Skin of body (tissue), 2 donors: ENCODE data around the gene WHRN. TPM values are rescaled to one million over a fixed set of nuclear protein-coding genes. Genes with fewer than 3 reads are reported as not detected.

Experiments used
- DNase-seq: peaks from one replicate; lab custom pipeline; 2025; lab: John Stamatoyannopoulos, UW
- total RNA-seq: library from RNA; depleted of rRNA; stranded (reverse); fragments of >200 nt; gene quantifications from one replicate; pipeline ENCODE4 v1.2.3, GENCODE V29; 2014

Gene WHRN
- total RNA-seq, 1 donor from 2014 or later, result 2.0 TPM

DNA sequence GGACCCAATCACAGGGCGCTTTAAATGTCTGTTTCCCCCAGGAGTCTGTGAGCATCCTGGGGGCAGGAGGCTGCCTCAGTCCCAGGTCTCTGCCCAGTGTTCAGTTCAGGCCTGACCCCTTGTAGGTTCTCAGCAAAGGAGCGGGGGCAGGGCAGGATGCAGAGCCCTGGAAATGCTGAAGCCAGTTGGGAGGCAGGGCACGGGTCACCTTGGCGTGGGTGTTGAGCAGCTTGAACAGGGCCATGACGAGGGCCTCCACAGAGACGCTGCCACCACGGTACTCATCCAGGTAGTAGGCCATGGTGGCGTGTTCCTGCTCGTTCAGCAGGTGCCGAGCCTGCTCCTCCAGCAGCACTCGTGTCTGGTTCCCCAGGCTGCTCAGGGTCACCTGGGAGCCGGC, 81.1 kb downstream of the WHRN start:
- DNase-seq, result no peak

DNA sequence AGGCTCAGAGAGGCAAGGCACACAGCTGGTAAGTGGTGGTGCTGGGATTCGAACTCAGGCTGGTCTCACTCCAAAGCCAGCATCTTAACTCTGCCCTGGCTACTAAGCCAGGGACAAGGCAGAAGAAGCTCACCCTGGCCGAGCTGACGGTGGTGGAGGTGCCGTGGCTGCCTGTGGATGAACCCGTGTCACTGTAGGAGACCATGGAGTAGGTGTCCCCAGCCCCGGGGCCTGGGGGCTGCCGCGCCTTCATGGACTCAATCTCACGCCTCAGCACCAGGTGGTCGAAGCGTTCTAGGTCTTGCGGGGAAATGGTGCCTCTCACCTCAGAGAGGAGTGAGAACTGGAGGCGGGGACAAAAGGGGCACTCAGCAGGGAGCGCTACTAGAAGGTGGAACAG, 82.1 kb downstream of the WHRN start:
- no peak for DNase-seq

DNA sequence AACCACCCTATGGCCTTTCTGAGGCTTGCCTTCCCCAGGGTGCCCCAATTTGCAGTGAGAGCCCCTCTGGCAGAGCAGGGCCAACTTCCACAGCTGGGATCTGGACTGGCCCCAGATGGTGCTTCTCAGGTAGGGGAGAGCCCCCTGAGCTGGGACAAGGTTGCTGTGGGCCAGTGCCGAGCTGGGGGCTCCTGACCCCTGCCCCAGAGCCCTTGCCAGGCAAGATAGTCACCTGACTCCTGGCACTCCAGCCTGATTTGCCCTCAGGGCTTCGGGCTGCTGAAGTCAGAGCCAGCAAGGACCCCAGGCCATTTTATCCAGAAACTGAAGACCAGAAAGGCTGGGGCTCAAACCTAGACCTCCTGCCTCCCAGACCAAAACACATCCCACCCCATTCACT, 84.1 kb downstream of the WHRN start:
- no peak for DNase-seq

DNA sequence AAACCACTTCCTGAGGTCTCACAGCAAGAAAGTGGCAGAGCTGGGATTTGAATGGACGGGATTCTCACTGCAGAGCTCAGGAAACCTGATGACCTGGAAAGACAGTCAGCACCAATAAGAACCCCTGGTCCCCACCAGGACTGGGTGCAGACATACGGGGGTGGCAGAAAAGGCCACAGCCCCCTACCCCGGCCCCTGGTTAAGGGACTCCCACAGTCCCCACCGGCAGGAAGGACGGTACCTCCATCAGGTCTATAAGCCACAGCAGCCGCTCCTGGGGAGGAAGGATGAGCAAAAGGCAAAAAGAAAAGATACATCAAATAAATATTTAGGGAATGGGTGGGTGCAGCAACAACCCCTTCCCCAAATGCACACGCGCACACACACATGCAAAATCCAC, 85.5 kb downstream of the WHRN start:
- DNase-seq, result no peak

DNA sequence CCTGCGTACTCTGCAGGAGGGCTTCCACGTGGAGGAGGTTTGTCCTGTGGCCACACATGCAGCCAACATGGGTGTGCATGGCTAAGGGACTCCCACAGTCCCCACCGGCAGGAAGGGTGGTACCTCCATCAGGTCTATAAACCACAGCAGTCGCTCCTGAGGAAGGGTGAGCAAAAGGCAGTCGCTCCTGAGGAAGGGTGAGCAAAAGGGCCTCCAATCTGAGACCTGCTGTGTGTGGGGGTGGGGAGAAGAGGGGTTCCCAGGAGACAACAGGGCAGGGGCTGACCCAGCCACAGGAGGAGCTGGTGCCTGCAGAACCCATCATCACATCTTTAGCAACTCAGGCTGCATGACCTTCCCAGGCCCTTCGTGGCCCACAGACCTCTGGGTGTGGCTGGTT, 87.2 kb downstream of the WHRN start:
- no peak for DNase-seq

DNA sequence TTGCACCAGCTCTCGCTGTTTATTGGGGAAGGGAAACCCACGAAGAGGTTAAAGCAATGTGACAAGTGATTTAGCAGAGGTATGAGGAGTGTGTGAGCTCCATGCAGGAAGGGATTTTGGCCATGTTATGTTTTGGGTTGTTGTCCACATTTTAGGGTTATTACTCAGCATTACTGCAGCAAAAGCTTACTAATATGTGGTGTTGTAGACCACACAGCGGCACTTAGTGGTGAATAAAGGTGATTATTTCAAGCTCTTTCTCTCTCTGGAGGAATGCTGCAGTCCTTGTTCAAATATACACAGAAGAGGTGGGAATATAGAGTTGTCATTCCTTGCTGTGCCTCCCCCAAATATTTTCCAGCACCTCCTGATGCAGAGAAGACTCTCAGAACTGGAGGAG, 87.8 kb downstream of the WHRN start:
- DNase-seq, result no peak

DNA sequence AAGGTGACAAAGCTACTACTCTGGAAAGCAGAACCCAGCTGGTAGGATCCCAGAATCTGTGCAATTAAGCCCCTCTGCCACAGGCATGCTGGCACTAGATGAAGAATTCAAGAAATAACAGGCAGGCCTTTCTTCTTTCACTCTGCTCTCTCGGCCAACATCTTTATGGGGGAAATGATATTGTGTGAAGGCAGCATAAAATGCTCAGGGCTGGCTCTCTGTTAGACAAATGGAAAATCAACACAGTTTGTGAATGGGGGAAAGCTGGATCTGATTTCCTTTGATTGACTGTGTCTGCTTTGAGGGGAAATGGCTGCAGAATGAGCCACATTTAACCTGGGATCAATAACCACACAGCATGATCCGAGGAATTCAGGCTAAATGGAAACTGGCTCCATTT, 88.4 kb downstream of the WHRN start:
- DNase-seq, result peak; percentile 55

DNA sequence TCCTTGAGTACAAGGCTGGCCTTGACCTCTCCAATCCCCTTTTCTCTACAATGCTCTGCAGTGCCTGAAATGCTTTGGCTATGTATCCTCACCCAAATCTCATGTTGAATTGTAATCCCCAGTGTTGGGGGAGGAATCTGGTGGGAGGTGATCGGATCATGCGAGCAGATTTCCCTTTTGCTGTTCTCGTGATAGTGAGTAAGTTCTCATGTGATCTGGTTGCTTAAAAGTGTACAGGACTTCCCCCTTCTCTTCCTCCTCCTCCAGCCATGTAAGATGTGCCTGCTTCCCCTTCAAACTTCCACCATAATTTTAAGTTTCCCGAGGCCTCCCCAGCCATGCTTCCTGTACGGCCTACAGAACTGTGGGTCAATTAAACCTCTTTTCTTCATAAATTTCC, 89.0 kb downstream of the WHRN start:
- no peak for DNase-seq

DNA sequence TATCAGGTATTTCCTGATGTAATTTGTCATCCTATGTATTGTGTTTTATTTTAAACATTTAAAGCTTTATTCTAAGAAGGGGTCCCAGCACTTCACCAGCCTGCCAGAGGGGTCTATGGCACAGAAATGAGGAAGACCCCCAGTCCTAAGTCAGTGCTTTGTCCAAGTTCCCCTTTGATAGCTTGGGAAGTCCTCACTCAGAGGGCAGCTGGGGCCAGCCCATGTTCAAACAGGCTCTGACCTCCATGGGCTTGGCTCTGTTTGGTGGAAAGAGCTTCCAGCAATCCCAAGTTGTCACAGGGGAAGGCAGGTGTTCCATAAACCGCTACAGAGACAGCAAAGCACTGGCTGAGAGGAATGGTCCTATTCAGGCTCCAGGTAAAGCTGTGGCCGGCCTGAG, 90.9 kb downstream of the WHRN start:
- no peak for DNase-seq

DNA sequence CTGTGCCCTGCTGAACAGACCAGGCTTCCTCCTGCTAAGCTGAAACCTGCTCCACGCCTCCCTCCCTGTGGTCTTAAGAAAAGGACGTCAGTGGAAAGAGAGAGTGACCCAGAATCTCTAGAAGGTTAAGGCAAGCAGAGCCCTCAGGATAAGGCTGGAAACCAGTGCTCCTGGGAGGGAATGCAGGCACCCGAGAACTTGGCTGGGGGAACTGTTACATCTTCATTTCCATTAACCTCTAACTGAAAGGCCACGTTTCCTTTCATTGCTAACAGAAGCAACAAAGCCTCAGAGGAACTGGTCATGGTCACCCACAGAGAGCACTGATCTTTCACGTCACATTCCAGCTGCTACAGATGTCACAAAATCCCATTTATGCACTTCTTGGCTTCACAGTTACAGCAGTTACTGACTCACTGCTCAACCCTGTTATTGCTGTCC, 91.4 kb downstream of the WHRN start:
- peak; percentile 34 for DNase-seq

DNA sequence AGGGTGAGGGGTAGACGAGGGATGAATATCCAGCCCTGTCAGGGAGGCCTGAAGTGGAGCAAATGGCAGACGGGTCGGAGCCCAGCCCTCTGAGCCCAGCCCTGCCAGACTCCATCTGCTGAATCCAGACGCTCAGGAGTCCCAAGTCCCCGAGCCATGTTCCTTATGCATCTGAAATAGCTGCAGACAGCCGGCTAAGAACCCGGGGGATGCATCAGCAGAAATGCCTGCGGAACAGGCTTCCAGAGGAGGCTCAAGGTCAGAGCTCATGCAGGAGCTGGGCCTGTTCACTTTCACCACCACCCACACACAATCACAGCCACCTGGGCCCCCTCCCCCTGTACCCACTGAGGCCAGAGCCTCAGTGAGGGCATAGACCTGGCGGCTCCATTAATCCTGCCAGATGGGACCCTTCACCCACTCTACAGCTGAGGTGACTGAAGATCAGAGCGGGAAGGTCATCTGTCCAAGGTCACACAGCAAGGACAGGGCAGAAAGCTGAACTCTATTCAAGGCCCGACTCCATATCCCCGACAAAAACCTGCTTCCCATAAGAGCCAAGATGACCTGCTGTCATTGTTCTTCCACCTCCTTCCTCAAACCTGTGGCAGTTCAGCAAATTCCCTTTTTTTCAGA, 93.1 kb downstream of the WHRN start:
- no peak for DNase-seq

DNA sequence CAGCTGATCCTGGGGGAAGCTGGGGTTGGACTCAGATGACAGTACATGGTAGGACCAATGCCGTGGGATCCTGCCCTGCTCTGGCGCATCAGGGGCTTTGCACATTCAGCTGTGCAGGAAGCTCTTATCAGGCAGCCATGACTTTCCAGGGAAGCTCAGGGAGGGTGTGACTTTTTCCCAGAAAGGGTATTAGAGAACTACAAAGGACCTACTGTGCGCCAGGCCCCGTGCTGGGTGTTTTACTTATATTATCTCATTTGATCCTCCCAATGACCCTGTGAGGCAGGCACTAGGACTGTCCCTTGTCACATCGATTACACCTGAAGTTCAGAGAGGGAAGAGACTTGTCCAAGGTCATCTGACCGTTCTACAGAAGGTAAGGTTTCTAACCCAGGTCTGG, 93.8 kb downstream of the WHRN start:
- no peak for DNase-seq

DNA sequence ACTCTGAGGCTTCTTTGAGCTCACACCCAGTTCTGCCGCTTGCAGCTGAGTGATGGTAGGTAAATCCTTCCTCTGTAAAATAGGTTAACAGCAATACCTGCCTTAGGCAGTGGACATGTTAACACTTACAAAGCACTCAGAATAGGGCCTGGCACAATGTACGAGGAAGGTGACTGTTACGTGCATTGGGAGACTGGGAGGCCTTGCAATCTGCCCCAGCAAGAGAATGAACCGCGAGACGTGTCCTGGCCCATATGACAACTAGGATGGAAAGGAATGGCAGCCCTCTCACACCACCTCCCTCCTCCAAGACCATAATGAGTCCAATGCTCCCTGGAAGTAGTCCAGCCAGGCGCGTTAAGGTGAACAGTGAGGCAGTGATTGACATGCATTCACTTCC, 94.4 kb downstream of the WHRN start:
- no peak for DNase-seq

DNA sequence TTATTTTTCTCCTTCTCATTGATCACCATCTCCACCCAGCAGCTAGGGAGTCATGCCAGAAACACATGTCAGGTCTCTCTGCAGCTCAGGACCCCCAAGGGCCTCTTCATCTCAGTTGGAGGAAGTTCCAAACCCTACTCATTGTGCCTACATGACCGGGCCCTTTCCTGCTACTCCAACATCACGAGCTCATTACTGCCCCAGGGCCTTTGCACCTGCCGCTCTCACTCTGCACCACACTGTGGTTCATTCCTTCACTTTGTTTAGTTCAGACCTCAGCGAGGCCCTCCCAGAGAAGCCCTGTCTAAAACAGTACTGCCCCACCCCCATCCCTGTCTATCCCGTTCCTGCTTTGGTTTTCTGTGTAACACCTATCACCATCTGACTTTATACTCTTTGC, 95.4 kb downstream of the WHRN start:
- no peak for DNase-seq

DNA sequence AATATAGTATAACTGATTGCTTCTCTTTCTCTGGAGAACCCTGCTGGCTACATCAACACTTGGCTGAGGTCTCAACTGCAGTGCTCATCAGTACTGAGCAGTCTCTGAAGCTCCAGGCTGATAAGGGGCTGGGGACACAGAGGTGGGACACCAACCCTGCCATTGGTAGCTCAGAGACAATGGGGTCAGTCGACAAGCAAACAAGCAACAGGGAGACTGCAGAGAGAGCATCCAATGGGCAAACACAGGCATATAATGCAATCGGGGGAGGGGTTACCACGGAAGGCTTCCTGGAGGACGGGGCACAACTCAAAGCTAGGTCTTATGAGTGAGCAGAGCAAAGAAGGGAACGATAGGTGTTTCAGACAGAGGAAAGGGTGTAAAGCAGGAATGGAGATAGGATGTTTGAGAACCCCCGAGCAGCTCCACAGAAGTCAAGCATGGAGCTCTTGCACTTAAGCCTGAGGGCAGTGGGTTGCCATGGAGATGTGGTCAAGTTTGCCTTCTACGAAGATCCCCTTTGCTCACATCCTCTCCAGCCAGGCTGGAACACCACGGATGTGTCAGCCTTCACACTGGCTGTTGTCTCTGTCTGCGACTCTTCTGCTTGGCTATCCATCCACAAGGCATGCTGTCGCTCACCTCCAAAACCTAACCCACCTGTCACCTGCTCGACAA, 96.0 kb downstream of the WHRN start:
- DNase-seq, result no peak

DNA sequence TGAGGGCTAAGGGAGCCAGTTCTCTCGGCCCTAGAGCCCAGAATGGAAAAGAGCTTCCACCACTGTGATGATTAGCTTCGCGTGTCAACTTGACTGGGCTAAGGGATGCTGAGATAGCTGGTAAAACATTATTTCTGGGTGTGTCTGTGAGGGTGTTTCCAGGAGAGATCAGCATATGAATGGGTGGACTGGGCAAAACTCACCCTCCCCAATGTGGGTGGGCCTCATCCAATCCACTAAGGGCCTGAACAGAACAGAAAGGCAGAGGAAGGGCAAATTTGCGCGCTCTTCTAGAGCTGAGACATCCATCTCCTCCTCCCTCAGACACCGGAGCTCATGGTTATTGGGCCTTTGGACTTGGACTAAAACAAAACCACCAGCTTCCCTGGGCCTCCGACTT, 96.6 kb downstream of the WHRN start:
- no peak for DNase-seq

DNA sequence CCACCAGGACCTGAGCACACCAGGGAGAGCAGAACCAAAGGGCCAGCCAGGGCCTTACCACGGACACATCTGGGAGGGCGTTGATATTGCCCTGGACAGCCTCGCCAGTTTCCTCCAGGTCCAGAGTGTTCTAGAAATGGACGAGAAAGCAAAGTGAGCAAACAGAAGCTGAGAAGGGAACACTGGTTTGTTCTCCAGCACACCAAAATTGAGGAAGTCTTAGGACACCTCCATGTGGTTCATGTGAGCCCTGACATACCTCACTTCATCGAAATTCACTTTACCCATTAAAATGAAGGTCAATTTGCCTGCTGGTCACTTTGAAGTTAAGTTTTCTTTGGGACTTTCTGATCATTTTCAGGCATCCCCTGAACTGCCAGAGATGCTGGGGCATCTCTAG, 97.4 kb downstream of the WHRN start:
- no peak for DNase-seq

DNA sequence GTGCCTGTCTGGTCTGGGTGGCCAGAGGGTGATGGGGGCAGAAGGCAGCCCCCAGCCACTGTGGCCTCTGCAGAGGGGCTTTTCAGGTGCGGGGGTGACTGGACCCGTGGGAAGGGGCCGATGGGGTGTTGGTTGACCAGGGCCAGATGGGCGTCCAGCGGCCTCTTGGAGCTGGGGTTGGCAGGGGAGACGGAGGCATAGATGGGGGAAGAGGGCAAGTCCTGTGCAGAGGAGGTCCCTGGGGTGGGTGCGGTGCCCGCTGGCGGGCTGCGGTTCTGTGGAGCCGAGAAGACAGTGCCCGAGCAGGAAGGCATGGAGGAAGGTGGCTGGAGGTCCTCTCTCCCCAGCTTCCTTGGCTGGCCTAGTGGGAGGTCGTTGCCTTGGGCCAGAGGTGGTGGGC, 98.8 kb downstream of the WHRN start:
- no peak for DNase-seq

DNA sequence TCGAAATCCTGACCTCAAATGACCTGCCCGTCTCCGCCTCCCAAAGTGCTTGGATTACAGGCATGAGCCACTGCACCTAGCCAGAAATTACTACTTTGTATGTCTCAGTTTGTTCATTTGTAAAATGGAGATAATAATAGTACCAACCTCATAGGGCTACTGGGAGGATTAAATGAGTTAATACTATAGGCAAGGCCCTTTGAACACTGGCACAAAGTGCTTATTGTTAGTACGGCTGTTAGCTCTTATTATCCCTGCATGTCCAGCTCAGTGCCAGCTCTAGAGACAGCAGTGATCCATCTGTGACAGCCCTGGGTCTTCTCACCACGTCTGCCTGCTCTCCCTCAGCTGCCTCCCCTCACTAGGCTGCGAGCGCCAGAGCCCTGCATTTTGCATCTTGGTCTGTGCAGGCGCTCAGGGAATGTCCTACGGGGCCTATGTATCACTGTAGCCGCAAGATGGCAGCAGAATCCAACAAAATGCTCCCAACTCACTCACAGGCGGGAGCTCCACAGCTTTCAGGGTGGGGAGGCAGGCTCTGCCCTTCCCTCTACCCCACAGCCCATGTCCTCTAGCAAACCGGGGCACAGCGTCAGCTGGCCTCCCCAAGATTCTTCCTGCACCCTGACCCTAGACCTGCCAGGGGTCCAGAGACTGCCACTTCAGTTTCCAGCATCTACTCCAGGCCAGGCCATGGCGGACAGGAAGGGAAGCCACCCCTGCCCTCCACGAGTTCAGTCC, 99.8 kb downstream of the WHRN start:
- peak; percentile 69 for DNase-seq

DNA sequence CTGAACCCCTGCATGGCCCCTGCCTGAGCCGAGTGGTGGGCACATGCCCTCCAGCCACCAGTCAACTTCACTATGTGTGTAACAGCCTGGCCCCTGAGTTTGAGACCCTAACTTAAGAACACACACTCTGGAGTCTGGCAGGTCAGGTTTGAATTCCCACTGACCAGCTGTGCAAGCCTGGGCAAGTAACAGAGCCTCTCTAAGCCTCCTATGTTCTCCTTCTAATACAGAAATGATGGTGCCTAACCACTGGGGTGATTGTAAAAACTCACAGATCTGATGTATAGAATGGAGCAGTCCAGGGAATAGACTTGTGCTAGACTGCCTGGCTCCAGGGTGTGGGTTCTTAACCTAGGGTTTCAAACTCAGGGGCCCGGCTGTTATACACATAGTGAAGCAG, 100.7 kb downstream of the WHRN start:
- DNase-seq, result no peak

DNA sequence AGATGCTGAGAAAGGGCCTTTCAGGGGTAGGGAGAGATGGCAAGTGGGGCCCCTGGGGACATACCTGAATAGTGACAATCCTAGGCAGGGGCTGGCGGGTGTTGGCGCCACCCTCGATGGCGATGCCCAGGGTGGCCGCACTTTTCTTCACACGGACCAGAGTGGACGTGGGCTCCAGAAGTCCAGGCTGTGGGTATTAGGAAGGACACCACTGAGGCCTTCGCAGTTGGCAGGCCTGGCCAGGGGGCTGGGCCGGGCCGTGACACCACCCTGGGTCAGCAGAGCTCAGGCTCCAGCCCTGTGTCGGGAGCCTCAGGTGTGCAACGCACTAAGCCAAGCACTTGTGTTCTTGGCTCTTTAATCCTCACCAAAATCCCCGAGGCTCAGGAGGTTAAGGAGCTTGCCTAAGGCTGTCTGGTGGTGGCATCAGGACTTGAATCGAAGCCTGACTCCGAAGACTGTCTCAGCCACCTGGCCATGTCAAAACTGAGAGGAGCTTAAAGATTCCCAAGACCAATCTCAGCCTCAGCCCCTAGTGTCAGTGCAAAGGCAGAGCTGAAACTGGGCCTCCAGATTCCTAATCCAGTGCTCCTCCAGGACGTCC, 102.0 kb downstream of the WHRN start:
- no peak for DNase-seq

DNA sequence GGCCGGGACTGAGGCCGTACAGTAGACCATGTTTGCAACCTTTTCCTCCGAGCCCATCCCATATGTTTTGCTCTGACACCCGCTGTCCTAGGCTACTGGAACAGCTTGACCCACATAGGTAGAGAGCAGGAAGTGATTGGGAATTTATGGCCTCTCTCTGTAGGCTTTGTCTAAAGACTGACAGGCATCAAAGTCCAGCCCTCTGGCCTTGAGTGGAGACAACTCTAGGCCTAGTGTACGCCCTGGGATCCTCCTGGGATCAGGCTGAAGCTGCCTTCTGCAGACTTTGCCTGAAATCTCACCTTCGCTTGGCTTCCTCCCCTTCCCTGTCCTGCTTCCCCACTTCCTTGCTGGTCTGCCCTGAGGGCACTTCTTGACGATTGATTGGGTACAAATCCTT, 103.9 kb downstream of the WHRN start:
- no peak for DNase-seq
